DMS153 treated with DMSO at 0.1 percent for 48 hours (cell line): ENCODE data around the gene CEP162.
"Not testable (repeated sequence)": the region's sequence is repeated elsewhere in the genome, so short reads cannot be mapped to it uniquely, and the experiment has no call there.

Experiments
- DNase-seq: peaks from one replicate; lab custom pipeline; 2025; ENCODE audit not compliant: unreplicated experiment; lab: John Stamatoyannopoulos, UW

The CEP162 gene

DNA sequence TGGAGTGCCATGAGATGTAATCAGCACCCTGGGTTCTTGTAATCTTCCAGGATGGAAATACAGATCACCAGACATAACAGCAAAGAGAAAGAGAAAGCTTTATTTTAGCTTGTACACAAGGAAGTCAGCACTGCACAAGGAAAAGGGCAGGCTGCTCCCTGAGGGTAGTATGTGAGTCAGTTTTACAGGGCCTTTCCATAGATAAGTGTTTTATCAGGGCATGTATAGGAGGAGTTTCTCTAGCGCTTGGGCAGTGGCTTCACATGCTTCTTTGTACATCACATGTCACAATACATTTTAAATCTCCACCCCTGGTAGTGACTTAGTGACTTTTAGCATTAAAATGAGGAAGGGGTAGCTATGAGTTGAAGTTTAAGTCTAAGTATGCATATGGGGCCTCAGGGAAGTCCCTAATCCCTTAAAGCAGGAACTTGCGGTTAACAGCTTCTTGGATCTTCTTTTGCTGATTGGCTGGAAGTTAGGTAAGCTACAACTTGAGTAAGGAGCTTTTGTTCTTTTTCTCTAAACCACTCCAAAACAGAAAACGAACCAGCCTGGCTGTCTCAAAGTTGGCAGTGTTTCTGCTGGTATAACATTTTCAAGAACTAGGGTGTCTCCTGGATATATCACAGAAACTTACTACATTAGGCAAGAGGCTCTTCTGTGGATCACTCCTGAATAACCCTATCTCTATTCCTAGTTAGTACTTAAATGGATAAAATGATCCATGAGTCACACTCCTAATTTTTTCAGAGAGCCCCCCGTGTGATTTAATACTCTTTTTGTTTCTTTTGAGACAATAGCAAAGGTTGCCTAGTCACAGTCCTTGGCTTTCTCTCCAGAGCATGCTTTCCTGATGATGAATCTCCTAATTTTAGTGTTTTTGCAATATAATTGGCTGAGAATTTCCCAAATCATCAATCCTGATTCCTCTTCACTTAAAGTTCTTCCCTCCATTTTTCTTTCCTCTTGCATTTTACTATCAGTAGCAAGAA lies 133.7 kb downstream of the CEP162 start:
- DNase-seq, result no peak

DNA sequence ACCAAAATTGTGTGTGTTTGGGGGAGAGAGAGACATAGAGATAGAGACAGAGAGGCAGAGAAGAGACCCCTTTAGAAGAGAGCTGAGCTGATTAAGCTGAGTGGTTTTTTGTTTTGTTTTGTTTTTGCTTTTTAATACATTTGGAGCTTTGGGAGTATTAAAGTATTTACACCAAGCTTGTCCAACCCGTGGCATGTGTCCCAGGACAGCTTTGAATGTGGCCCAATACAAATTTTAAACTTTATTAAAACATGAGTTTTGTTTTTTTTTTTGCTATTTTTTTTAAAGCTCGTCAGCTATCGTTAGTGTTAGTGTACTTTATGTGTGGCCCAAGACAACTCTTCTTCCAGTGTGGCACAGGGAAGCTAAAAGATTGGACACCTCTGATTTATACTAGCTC lies 137.9 kb downstream of the CEP162 start:
- DNase-seq, result no peak

DNA sequence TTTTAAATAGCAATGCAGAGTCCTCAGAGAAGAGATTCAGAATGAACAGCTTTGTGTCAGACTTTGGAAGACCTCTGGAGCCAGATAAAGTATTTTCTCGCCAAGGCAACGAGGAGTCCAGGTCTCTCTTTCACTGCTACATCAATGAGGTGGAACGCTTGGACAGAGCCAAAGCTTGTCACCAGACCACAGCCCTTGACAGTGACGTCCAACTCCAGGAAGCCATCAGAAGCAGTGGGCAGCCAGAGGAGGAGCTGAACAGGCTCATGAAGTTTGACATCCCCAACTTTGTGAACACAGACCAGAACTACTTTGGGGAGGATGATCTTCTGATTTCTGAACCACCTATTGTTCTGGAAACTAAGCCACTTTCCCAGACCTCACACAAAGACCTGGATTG lies 138.4 kb downstream of the CEP162 start:
- DNase-seq, result no peak

DNA sequence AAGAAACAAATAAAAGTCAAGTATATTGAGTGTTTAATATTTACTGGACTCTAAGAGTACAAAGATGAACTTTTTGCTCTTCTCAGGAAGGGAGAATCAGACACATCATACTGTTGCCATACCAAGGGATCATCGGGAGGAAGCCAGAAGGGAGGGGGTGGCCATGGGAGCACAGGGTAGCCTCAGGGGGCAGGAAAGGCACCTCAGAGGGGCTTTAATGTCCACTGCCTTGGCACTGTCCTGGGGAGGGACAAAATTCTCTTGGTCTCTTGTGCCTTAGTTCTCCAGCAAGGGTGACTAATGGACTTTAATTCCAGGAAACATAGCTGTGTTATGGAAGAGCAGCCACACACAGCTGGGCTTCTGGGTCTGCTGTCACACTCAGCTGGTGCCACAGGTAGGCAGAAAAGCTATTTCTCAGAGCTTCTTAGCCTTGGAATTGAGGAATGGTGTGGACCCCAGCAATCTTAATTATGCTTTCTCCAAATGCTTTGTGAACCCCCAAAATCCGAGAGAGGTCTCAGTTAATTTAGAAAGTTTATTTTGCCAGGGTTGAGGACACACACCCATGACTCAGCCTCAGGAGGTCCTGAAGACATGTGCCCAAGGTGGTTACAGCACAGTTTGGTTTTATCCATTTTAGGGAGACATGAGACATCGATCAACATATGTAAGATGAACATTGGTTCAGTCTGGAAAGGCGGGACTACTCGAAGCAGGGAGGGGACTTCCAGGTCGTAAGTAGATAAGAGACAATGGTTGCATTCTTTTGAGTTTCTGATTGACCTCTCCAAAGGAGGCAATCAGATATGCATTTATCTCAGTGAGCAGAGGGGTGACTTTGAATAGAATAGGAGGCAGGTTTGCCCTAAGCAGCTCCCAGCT lies 140.7 kb downstream of the CEP162 start:
- DNase-seq, result no peak

DNA sequence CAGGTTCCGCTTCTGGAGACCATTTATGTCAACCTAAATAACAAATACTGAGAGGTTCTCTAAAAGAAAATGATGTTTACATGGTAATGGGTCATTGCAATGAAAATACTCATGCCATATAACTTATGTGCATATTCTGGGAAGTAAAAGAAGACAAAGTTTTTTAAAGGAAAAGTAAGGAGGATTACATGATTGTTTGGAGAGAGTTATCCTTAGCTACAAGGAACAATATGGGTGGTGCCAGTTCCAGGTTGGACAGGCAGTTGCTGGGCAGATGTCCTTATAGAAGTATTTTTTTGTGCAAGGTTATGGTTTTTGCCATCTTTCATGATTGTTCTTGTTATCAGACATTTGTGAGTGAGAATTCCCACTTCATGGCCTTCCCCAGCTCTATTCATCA lies 141.4 kb downstream of the CEP162 start:
- DNase-seq, result no peak

DNA sequence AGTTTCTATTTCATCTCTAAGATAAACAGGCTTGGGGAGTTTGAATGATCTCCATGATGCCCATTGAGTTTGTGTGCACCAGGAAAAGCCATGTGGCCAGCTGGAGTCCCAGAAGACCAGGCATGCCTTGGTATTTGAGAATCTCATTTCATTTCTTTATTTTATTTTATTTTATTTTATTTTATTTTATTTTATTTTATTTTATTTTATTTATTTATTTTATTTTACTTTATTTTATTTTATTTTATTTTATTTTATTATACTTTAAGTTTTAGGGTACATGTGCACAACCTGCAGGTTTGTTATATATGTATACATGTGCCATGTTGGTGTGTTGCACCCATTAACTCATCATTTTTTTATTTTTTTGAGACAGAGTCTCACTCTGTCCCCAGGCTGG lies 142.7 kb downstream of the CEP162 start:
- not testable (repeated sequence) for DNase-seq

DNA sequence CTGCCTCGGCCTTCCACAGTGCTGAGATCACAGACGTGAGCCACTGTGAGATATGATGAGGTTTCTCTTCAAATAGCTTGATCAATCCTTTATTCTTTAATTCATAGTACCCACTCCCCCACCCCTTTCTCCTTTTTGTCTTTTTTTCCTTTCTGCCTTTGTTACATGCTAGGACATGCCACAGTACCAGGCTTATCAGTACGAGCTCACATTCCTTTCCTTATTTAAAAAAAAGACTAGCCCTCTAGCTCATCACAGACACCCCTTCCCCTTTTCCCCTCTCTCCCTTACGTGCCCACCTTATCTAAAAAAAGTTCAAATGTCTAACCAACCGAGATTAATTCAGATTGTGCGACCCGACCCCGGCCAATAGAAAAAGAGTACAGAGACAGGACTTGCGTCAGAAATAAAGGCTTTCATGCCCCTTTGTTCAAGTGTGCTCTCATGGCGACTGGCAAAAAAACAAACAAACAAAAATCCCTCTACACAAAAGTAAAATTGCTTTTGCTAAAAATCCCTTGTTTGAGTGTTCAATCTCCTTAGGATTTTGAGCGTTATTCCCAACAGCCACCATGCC lies 144.7 kb downstream of the CEP162 start:
- DNase-seq, result no peak

DNA sequence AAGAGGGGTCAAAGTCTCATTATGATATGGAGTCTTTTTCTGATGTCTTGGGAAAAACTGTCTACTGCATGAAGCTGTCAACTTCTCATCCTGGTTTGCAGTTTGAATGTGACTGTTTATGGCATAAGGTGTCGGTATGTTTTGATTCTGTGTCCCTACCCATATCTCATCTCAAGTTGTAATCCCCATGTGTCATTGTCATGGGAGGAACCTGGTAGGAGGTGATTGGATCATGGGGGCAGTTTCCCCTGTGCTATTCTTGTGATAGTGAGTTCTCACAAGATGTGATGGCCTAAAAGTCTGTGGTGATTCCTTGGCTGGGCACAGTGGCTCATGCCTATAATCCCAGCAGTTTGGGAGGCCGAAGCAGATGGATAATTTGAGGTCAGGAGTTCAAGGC lies 146.2 kb downstream of the CEP162 start:
- no peak for DNase-seq

DNA sequence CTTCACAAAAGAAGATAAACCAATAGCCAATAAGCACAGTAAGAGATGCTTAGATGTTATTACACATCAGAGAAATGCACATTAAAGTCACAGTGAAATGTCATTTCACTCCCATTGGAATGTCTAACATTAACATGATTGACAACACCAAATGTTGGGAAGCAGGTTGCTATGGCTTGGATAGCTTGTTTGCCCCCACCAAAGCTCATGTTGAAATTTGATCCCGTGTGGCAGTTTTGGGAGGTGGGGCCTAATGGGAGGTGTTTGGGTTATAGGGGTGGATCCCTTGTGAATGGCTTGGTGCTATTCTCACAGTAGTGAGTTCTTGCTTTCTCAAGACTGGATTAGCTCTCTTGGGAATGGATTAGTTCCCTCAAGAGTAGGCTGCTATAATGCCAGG lies 149.1 kb downstream of the CEP162 start:
- DNase-seq, result no peak

DNA sequence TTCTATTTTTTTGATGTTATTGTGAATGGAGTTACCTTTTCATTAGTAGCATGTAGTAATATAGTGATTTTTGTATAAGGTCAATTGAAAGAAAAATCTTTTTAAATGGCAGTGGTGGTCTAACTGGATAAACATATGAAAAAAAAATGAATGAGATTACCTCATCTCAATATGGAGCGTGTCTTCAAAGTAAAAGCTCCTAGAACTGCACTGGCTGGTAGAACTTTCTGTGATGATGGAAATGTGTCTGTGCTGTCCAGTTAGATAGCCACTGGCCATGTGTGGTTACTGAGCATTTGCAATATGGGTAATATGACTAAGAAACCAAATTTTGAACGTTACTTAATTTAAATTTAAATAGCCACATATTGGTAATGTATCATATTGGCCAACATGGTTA lies 149.8 kb downstream of the CEP162 start:
- no peak for DNase-seq

DNA sequence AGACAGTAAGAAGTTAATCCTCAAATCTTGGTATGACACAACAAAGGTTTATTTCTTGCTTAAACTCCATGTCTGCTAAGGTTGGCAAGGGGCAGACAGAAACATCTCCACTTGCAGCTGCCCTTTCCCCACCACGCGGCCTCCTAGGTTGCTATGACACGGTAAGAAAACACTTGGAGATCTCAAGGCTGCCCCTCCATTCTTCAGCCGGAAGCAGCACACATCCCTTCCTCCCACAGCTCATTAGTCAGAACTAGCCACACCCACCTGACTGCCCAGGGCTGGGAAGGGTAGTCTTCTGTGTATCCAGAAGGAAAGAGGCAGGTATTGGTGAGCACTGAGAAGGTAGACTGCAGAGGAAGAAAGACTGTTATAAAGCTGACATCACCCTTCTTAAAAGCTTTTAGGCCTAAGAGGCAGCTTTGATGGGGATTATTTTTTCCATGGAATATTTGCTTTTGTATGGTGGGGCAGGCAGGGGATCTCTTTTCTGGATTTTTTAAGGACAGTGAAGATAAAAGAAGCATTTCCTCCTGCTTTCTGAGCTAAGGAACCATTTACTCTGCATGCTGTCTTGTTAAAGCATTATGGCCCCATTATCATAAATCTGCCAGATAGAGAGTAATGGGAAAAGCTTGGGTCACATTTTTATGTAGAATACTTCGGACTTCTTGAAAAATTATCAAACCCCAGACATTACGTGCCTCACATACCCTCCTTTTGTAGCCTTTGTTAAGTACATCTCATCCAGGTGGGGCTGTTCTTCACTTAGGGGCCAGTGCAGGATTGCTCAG lies 152.3 kb downstream of the CEP162 start:
- no peak for DNase-seq
